GM12875 (cell line): Measurements from ENCODE around the gene KCNMA1.

ENCODE experiments used
- H3K4me3 ChIP-seq: one replicate; pipeline ENCODE4 v1.5.1; 2011; ENCODE audit warnings: low read depth, low read length, control low read depth
- TF ChIP-seq, protein P1 (sequence below): IDR thresholded peaks from 2 replicates; pipeline ENCODE4 v1.5.1; 2011; ENCODE audit warnings: low read depth, mild to moderate bottlenecking, control low read depth, inconsistent platforms, low read length, moderate library complexity, borderline replicate concordance; ENCODE audit not compliant: insufficient read depth

The KCNMA1 gene

DNA sequence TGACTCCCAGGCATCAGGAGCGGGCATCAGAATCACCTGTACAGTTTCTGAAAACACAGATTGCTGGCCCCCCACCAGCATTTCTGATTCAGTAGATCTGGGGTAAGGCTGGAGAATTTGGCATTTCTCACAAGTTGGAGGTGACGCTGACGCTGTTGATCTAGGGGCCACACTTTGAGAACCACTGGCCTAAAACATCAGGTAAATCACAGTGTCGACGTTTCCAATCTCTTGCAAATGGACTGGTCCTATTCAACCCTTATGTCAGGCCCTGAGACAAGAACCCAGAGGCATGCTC, 564.0 kb downstream of the KCNMA1 start:
- TF ChIP-seq, protein P1, sequence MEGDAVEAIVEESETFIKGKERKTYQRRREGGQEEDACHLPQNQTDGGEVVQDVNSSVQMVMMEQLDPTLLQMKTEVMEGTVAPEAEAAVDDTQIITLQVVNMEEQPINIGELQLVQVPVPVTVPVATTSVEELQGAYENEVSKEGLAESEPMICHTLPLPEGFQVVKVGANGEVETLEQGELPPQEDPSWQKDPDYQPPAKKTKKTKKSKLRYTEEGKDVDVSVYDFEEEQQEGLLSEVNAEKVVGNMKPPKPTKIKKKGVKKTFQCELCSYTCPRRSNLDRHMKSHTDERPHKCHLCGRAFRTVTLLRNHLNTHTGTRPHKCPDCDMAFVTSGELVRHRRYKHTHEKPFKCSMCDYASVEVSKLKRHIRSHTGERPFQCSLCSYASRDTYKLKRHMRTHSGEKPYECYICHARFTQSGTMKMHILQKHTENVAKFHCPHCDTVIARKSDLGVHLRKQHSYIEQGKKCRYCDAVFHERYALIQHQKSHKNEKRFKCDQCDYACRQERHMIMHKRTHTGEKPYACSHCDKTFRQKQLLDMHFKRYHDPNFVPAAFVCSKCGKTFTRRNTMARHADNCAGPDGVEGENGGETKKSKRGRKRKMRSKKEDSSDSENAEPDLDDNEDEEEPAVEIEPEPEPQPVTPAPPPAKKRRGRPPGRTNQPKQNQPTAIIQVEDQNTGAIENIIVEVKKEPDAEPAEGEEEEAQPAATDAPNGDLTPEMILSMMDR: no peak
- no peak overlapping the region for H3K4me3 ChIP-seq

DNA sequence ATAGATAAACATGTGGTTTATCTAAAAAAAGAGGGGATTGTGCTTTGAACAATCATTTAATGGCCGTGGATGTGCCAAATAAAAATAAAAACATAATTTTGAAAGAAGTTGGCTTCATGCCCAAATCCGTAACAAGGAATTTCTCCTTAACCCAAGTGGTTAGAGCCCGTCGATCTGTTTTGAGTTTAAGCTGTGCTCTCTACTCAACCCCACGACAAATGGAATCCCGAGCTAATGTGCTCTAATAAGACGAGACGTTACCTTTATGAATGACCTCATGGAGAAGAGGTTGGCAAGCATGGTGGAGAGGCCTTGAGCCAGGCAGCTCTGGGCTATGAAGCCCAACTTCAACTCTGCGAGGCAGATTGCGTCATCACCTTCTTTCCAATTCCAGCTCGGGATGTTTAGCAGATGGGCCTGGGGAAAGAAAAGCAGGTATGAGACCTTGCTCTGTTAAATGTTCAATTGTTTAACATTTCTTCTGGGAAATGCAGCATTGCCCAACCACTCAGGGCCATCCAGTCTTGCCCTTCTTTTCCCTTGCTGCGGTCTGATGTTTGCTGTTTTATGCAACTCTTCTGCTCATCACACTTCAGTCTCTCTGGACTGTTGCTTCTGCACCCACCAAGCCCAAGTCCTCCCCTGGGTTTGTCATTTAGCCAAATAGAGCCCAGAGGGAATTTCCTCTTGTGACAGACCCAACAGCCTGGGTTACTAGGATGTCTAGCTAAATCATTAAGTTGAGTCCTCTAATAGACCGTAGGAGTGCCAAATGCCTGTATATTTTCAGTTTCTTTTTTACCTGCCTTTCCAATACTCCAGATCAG, 564.6 kb downstream of the KCNMA1 start:
- TF ChIP-seq, protein P1: no peak
- no peak overlapping the region for H3K4me3 ChIP-seq

DNA sequence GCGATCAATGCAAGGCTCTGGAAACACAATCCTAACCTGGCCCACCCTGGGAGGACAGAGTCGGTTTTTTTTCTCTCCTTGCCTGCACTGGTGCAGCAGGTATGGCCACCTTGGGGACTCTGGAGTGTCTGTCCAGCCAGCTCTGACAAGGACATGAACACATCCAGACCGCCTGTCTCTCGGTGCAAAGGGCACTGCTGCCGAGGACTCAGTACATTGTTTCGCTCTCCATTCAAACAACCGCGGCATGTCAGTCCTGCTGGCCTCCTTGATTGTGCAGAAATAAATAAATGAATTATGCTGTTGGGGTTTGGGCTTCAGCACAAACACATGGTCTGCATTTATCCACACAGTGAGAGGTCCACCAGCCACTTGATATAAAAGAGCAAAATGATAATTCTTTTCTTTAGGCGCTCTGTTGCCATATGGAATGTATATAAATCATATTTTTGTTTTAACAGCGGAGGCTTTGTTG, 565.2 kb downstream of the KCNMA1 start:
- no peak overlapping the region for H3K4me3 ChIP-seq
- TF ChIP-seq, protein P1: no peak

DNA sequence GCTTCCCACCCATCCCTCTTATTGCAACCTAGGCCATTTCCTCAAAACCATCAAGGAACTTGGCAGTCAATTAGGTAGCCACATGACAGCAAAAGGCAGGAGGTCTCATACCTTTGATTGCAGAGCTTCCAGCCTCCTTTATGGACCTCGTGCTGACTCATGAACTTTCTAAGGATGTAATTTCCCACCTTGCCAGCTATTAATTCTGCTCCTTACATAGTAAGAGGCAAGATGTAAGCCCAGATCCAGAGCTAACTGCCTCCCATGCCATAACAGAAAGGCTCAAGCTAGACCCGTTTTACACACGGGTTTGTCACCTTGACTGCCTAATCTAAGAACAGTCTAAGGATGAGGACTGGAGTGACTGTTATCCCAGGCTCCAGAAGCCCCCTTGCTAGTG, 565.7 kb downstream of the KCNMA1 start:
- TF ChIP-seq, protein P1: no peak
- no peak overlapping the region for H3K4me3 ChIP-seq

DNA sequence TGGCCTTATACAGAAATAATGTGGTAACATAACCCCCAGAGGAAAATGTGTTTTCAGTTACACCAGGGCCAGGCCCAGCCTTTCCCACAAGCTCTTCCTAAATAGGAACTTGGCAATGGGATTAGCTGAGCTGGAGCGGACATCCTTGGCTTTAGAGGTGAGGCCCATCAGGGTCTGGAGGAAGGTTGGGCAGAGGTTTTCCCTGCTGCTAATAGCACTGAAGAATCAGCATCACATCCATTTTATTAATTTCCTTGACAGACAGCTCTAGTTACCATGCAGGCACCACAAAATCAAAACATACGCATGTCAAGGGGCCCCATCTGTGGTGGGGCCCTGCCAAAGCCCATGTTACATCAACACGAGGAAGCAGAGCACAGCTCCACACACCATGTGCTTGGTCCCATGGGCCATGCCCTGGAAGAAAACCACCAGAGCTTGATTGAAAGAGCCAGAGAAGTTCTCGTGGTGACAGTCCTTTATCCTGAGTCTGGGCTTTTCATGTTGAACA, 566.6 kb downstream of the KCNMA1 start:
- H3K4me3 ChIP-seq: no peak overlapping the region
- TF ChIP-seq, protein P1: no peak

DNA sequence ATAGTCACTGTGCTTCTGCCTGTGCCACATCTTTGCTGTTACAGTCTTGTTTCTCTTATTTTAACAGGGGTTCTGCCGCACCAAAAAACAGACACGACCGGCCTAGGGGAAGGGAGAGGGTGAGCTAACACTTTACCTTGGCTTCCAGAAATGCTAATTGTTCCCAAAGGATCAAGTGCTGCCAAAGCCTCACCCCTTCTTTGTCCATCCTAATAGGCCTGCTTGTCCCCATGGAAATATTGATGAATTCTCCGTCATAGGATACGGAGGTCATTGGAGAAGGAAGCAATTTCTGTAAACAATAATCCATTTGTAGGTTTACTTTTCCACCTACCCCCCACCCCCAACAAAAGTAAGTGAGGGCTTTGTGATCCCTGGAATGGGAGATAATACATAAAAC, 567.3 kb downstream of the KCNMA1 start:
- no peak overlapping the region for H3K4me3 ChIP-seq
- TF ChIP-seq, protein P1: no peak

DNA sequence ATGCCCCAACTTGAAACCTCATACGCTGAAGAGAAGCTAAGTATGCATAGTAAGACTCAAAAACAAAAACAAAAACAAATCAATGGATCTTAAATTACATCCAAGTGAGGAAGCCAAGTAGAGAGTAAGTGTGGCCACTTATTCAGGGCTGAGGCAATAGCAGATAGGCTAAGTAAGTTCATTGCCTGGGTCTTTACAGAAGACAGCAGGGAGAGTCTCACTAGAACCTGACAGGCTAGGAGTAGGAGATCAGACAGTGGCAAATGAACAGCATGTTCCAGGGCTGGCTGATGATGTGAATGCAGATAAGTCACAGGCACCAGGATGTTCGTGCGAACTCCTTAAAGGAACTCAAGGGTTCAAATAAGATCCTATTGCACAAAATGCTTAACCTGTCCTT, 568.6 kb downstream of the KCNMA1 start:
- TF ChIP-seq, protein P1: no peak
- H3K4me3 ChIP-seq: no peak overlapping the region
